ENCODE results near the gene AFAP1.

AFAP1 gene

GRCh38 chr4:7820031-7820818, 119.4 kb downstream of the AFAP1 start:
- DNase-seq (ENCODE audit: low read depth in 2 of 2), result no peak

GRCh38 chr4:7819446-7819845, 120.2 kb downstream of the AFAP1 start:
- no peak for DNase-seq (ENCODE audit: low read depth in 2 of 2)

- no peak for DNase-seq (ENCODE audit: low read depth in 2 of 2)
Measured at GRCh38 chr4:7818399-7818911, 121.2 kb downstream of the AFAP1 start.

- no peak for DNase-seq (ENCODE audit: low read depth in 2 of 2)
Measured at GRCh38 chr4:7817877-7818398, 121.7 kb downstream of the AFAP1 start.

GRCh38 chr4:7816771-7817170, 122.9 kb downstream of the AFAP1 start:
- DNase-seq (ENCODE audit: low read depth in 2 of 2), result no peak

- DNase-seq (ENCODE audit: low read depth in 2 of 2), result no peak
Measured at GRCh38 chr4:7815981-7816380, 123.7 kb downstream of the AFAP1 start.

- DNase-seq (ENCODE audit: low read depth in 2 of 2), result no peak
Measured at GRCh38 chr4:7815562-7815961, 124.1 kb downstream of the AFAP1 start.

GRCh38 chr4:7814451-7814850, 125.2 kb downstream of the AFAP1 start:
- DNase-seq (ENCODE audit: low read depth in 2 of 2), result no peak

GRCh38 chr4:7813674-7814073, 126.0 kb downstream of the AFAP1 start:
- DNase-seq (ENCODE audit: low read depth in 2 of 2), result no peak

GRCh38 chr4:7812921-7813320, 126.7 kb downstream of the AFAP1 start:
- no peak for DNase-seq (ENCODE audit: low read depth in 2 of 2)

GRCh38 chr4:7812231-7812857, 127.3 kb downstream of the AFAP1 start:
- DNase-seq (ENCODE audit: low read depth in 2 of 2), result no peak

GRCh38 chr4:7811536-7812191, 128.0 kb downstream of the AFAP1 start:
- DNase-seq (ENCODE audit: low read depth in 2 of 2), result no peak

GRCh38 chr4:7810783-7811535, 128.7 kb downstream of the AFAP1 start:
- no peak for DNase-seq (ENCODE audit: low read depth in 2 of 2)

- no peak for DNase-seq (ENCODE audit: low read depth in 2 of 2)
Measured at GRCh38 chr4:7808752-7809151, 130.9 kb downstream of the AFAP1 start.

- DNase-seq (ENCODE audit: low read depth in 2 of 2), result no peak
Measured at GRCh38 chr4:7808181-7808580, 131.5 kb downstream of the AFAP1 start.

GRCh38 chr4:7807351-7807921, 132.2 kb downstream of the AFAP1 start:
- DNase-seq (ENCODE audit: low read depth in 2 of 2), result no peak

GRCh38 chr4:7806338-7807090, 133.1 kb downstream of the AFAP1 start:
- no peak for DNase-seq (ENCODE audit: low read depth in 2 of 2)

- DNase-seq (ENCODE audit: low read depth in 2 of 2), result no peak
Measured at GRCh38 chr4:7805533-7806337, 133.9 kb downstream of the AFAP1 start.

GRCh38 chr4:7804756-7805385, 134.8 kb downstream of the AFAP1 start:
- DNase-seq (ENCODE audit: low read depth in 2 of 2), result no peak

All from stimulated activated CD8-positive, alpha-beta memory T cell treated with anti-CD3 and anti-CD28 coated beads, Interleukin-7, amount 100 ng/mL, for 1 hour (primary cell).